Skin of body (tissue), 3 donors: ENCODE results near the gene KATNAL1. TPM values are rescaled to one million over a fixed set of nuclear protein-coding genes. Genes with fewer than 3 reads are reported as not detected.

Experiments used
- DNase-seq: peaks from one replicate; lab custom pipeline; 2025; lab: John Stamatoyannopoulos, UW
- small RNA-seq: library from RNA; depleted of rRNA; stranded (forward); fragments of <200 nt; gene quantifications from one replicate; pipeline ENCODE3, GENCODE V24; 2014; ENCODE audit warnings: low replicate concordance
- total RNA-seq: library from RNA; depleted of rRNA; stranded (reverse); fragments of >200 nt; gene quantifications from one replicate; pipeline ENCODE4 v1.2.3, GENCODE V29; 2014

KATNAL1 gene
- total RNA-seq, 1 donor from 2014 or later = 20.4 TPM

DNA sequence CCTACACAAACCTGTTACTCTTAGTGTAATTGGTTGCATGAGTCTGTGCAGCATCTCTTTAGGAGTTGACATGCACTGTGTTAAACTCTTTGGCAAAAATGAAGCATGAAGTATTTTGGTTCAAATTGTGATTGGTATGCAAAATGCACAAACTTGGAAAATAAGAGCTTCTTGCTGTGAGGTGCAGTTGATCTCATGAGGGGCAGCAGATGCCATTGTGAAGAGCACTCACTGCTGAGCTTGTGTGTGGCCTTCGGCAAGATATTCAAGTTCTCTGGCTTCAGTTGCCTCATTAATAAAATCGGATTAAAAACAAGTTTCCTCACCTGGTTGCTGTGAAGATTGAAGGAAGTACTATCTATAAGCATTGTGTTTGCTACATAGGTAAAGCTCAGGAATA, 142.3 kb downstream of the KATNAL1 start:
- no peak for DNase-seq

DNA sequence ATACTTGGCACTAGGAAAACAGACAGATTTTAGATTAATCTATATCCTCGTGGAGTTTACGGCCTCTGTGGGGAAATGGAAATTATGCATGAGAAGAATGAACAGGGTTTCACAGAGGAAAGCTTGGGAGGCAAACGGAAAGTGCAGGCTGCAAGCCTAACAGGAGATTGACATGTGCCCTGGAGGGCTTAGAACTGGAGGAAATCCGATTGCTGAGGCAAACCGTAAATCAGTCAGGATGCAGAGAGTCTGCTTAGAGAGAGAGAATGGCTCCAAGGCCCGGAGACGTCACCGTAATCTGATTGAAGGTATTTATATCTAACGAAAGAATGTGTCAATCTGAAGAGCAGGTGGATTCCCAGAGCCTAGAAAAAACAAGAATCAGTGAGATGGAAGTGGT, 143.2 kb downstream of the KATNAL1 start:
- DNase-seq = no peak

GRCh38 chr13:30163441-30163840, 143.9 kb downstream of the KATNAL1 start:
- DNase-seq = no peak

GRCh38 chr13:30159446-30159839, 147.9 kb downstream of the KATNAL1 start:
- no peak for DNase-seq

- no peak for DNase-seq
Measured at GRCh38 chr13:30158774-30159445, 148.4 kb downstream of the KATNAL1 start.

DNA sequence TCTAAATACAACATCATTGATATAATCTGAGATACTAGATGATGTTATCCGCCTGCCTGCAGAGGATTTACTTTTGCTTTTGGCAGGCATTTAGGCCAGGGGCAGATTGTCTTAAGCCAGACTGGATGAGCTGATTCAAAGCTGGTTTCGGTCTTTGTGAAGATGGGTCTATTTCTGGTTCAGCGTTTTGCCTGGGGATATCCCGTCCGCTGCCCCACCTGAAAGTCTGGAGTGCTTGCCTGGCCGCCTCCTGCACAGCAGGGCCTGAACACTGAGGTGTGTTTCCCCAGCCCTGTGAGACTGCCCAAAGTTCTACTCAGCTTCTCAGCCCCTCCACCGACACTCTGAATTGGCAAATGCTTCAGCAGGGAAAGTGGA, 149.7 kb downstream of the KATNAL1 start:
- DNase-seq = no peak

DNA sequence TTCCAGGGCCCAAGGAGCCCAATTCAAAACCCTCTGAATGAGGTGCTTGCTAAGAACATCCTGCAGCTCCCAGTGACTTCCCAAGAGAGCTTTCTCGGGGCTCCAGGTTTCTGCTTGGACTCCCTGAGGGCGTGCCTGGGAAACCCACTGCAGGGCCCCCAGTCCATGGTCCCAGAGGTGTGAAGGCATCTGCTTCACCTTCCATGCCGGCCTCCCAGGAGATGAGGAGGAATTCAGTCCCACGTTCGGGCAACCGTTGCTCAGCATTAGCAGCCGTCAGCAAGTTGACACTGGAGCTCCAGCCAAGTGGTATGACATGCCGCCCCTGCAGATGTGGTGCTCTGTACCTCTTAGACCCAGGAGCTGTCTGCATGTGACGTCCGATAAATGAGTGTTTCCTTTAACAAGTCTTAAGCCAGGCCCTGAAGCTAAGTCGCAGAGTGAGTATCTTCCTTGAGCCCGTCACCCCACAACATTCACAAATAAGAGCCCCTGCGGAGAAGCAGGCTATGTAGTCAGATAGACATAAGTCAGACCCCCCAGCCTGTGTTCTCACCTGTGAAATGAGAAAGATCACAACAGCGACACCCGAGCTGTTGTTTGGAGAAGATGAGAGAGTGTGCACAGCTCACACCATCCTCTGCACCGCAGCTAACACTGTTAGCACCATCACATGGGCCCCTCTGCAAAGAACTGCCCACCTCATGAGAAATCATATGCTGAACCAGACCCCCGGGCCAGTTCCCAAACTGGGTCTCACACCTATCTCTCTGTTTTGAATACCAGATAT, 150.3 kb downstream of the KATNAL1 start:
- DNase-seq = no peak

DNA sequence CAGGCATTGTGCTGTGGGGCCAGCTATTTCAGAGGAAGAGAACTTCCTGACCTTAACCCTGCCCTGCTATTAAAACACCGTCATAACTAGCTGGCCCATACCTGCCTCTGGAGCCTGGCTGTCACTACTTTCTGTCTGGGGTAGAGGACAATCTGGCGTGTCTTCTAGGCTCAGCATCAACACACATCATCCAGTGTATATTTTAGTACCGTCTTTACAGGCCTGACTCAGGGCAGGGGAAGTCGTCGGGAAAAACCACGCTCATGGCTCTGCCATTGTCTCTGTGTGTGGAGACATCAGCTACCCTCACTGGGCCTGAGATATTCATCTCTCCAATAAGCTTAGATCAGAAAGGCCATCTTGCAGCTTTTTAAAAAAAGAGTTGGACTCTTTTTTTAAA, 151.1 kb downstream of the KATNAL1 start:
- DNase-seq = no peak

DNA sequence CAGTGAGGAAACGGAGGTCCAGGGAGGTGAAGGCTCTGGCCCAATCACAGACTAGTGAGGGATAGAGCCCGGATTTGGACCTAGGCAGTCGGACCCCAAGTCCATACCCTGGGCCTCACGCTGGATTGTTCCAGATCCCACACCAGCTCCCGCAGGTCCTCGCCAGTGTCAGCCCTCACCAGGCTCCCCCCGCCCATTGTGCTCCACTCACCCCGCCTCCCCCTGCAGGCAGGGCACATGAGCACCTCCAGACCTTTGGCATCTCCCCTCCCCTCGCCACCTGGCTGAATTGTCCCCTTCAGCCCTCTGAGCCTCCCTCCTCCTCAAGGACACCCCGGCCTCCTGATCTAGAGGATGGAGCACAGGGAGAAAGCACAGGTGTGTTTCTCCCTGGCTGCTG, 152.4 kb downstream of the KATNAL1 start:
- no peak for DNase-seq

- DNase-seq = no peak
Measured at GRCh38 chr13:30154531-30154930, 152.8 kb downstream of the KATNAL1 start.

GRCh38 chr13:30153545-30154426, 153.6 kb downstream of the KATNAL1 start:
- DNase-seq = no peak

Small RNA genes lying within 50 kb of the gene (small RNA-seq; reads per million reads assigned to genes)
- not detected for gene RNU6-64P

Other genes with a start within 250 kb of the KATNAL1 start
- 0.99 TPM for gene UBE2L5, start 114.9 kb upstream of the KATNAL1 start, total RNA-seq
- 289 TPM for gene HMGB1, start 158.4 kb upstream of the KATNAL1 start, total RNA-seq